HepG2 (cell line): ENCODE results near the gene ZBTB45. TPM values are rescaled to one million over a fixed set of nuclear protein-coding genes. Genes with fewer than 3 reads are reported as not detected.

ENCODE experiments used
- CAMTA2 ChIP-seq: sonication (generic); formaldehyde crosslinking; IDR thresholded peaks from 2 replicates; pipeline ENCODE4 v1.4.0; 2020; ENCODE audit warnings: mild to moderate bottlenecking, missing genetic modification reagents, borderline replicate concordance
- GABPB1 ChIP-seq: IDR thresholded peaks from 2 replicates; pipeline ENCODE4 v1.6.1; 2016; ENCODE audit warnings: mild to moderate bottlenecking, missing genetic modification reagents, moderate library complexity, missing compliant biosample characterization
- HNRNPUL1 ChIP-seq: fragments of 200-400 bp; formaldehyde crosslinking; IDR thresholded peaks from 2 replicates; pipeline ENCODE4 v1.6.1; 2017; ENCODE audit warnings: low read depth, mild to moderate bottlenecking, low read length, moderate library complexity
- LBX2 ChIP-seq: sonication (generic); formaldehyde crosslinking; IDR thresholded peaks from 2 replicates; pipeline ENCODE4 v1.5.0; 2020; ENCODE audit warnings: missing genetic modification reagents, mild to moderate bottlenecking, borderline replicate concordance
- MTERF4 ChIP-seq: sonication (generic); formaldehyde crosslinking; IDR thresholded peaks from 2 replicates; pipeline ENCODE4 v1.8.0; 2023; ENCODE audit warnings: mild to moderate bottlenecking, missing genetic modification reagents
- MYC ChIP-seq: sonication (generic); formaldehyde crosslinking; IDR thresholded peaks from 2 replicates; pipeline ENCODE4 v1.9.0; 2021; ENCODE audit warnings: missing genetic modification reagents, borderline replicate concordance
- POGZ ChIP-seq: sonication (generic); formaldehyde crosslinking; IDR thresholded peaks from 2 replicates; pipeline ENCODE4 v1.4.0; 2020; ENCODE audit warnings: mild to moderate bottlenecking, missing genetic modification reagents
- RAD21 ChIP-seq: fragments of 450-650 bp; formaldehyde crosslinking; IDR thresholded peaks from 2 replicates; pipeline ENCODE4 v1.5.0; 2020; ENCODE audit warnings: mild to moderate bottlenecking
- RBFOX2 ChIP-seq: fragments of 200-400 bp; formaldehyde crosslinking; IDR thresholded peaks from 2 replicates; pipeline ENCODE4 v1.6.1; 2017; ENCODE audit warnings: low read depth, mild to moderate bottlenecking, low read length
- SMARCC2 ChIP-seq: fragments of 450-650 bp; IDR thresholded peaks from 2 replicates; pipeline ENCODE4 v1.6.1; 2017; ENCODE audit warnings: antibody characterized with exemption, mild to moderate bottlenecking
- SMYD3 ChIP-seq: sonication (generic); formaldehyde crosslinking; IDR thresholded peaks from 2 replicates; pipeline ENCODE4 v1.8.1; 2023; ENCODE audit warnings: mild to moderate bottlenecking, missing genetic modification reagents
- SOX13 ChIP-seq, 3 experiments: fragments of 450-650 bp in 1 of 3; sonication (generic) in 1 of 3; formaldehyde crosslinking in 1 of 3; IDR thresholded peaks in 2 of 3; conservative IDR thresholded peaks in 1 of 3; 2 replicates each; pipeline versions ENCODE4 v1.5.0 to v1.6.1; 2016 to 2020; ENCODE audit warnings: antibody characterized with exemption in 1 of 3, mild to moderate bottlenecking in 1 of 3, missing compliant biosample characterization in 1 of 3, missing genetic modification reagents in 1 of 3, moderate library complexity in 1 of 3
- SOX5 ChIP-seq: IDR thresholded peaks from 2 replicates; pipeline ENCODE4 v1.6.1; 2016; ENCODE audit warnings: borderline replicate concordance
- SP5 ChIP-seq: IDR thresholded peaks from 2 replicates; pipeline ENCODE4 v1.6.1; 2016; ENCODE audit warnings: low read depth, borderline replicate concordance
- TARDBP ChIP-seq: sonication (generic); formaldehyde crosslinking; IDR thresholded peaks from 2 replicates; pipeline ENCODE4 v1.8.0; 2022; ENCODE audit warnings: mild to moderate bottlenecking, missing genetic modification reagents
- ZBTB3 ChIP-seq: sonication (generic); formaldehyde crosslinking; IDR thresholded peaks from 2 replicates; pipeline ENCODE4 v1.4.0; 2020; ENCODE audit warnings: low read depth, mild to moderate bottlenecking, moderate library complexity, missing genetic modification reagents, borderline replicate concordance
- ZBTB7A ChIP-seq: sonication (generic); formaldehyde crosslinking; IDR thresholded peaks from 2 replicates; pipeline ENCODE4 v1.8.0; 2022; ENCODE audit warnings: mild to moderate bottlenecking, missing genetic modification reagents
- ZNF274 ChIP-seq: sonication (generic); formaldehyde crosslinking; IDR thresholded peaks from 2 replicates; pipeline ENCODE4 v1.5.1; 2020; ENCODE audit warnings: mild to moderate bottlenecking, missing genetic modification reagents
- ZNF639 ChIP-seq: conservative IDR thresholded peaks from 2 replicates; pipeline ENCODE4 v1.6.1; 2018; ENCODE audit warnings: missing genetic modification reagents
- ZNF687 ChIP-seq: sonication (generic); formaldehyde crosslinking; IDR thresholded peaks from 2 replicates; pipeline ENCODE4 v1.5.1; 2020; ENCODE audit warnings: mild to moderate bottlenecking, missing genetic modification reagents, moderate library complexity
- ZNF782 ChIP-seq: sonication (generic); formaldehyde crosslinking; IDR thresholded peaks from 2 replicates; pipeline ENCODE4 v1.4.0; 2020; ENCODE audit warnings: missing genetic modification reagents, mild to moderate bottlenecking, borderline replicate concordance
- polyA plus RNA-seq, 8 experiments: library from polyadenylated mRNA; depleted of rRNA in 3 of 8; stranded (reverse) in 7 of 8; unstranded in 1 of 8; fragments of >200 nt; fragmentation: Illumina TruSeq in 4 of 8; extraction: Trizol in 4 of 8; gene quantifications; 2 replicates each; pipeline versions ENCODE4 v1.2.1 to v1.2.3, GENCODE V29; 2011 to 2016; ENCODE audit warnings: low read depth in 4 of 8, missing spikeins in 1 of 8, mixed read lengths in 1 of 8; ENCODE audit not compliant: insufficient read depth in 1 of 8
- total RNA-seq, 5 experiments: library from RNA; depleted of rRNA; stranded (reverse); fragments of >200 nt; fragmentation: Illumina TruSeq; extraction: Trizol; gene quantifications; 2 replicates each; pipeline ENCODE4 v1.2.3, GENCODE V29; 2016; ENCODE audit warnings: low read depth in 1 of 5

ZBTB45 gene
- total and polyA plus RNA-seq, 2 of the 13 experiments (the other 11 are each of a cell fraction or from before 2014, with no cell fraction given), result 3.0 to 3.7 TPM

GRCh38 chr19:58538257-58539168 lies 18.9 kb upstream of the ZBTB45 start (continued):
- peak; percentile 80 for TF ChIP-seq ZNF687 (CRISPR knock-in tag)
- no peak for TF ChIP-seq SMARCC2
- peak; percentile 82 for TF ChIP-seq ZBTB7A
- peak; percentile 78; the same call in 1 of the 2 replicates for TF ChIP-seq GABPB1 (CRISPR knock-in tag)
- TF ChIP-seq SMYD3, result 0 out of 2 replicates have a peak, but pooled peaks have one; percentile 33
- TF ChIP-seq POGZ (CRISPR knock-in tag), result 0 out of 2 replicates have a peak, but pooled peaks have one; percentile 13
- peak; percentile 63 for TF ChIP-seq RBFOX2
- peak; percentile 74; the same call in 1 of the 2 replicates for TF ChIP-seq SOX5
- peak; percentile 17; the same call in 1 of the 2 replicates for TF ChIP-seq MTERF4 (CRISPR knock-in tag)
- 0 out of 2 replicates have a peak, but pooled peaks have one; percentile 21 for TF ChIP-seq SP5 (CRISPR knock-in tag)
- TF ChIP-seq CAMTA2 (CRISPR knock-in tag), result no peak
- no peak for TF ChIP-seq ZNF639
- peak; percentile 78; the same call in 1 of the 2 replicates for TF ChIP-seq SOX13 (IDR thresholded peaks at IDR 0.05)
- TF ChIP-seq SOX13 (CRISPR knock-in tag; conservative IDR thresholded peaks at IDR 0.05 in 1 of 2, IDR thresholded peaks at IDR 0.05 in 1 of 2), result peak in 1 of 2 experiments; percentile 87; a peak in 2 of 4 replicates
- 0 out of 2 replicates have a peak, but pooled peaks have one; percentile 28 for TF ChIP-seq TARDBP (CRISPR knock-in tag)
- TF ChIP-seq RAD21, result no peak
- peak; percentile 56; the same call in 1 of the 2 replicates for TF ChIP-seq MYC (CRISPR knock-in tag)
- no peak for TF ChIP-seq ZNF782
- TF ChIP-seq ZBTB3, result no peak
- no peak for TF ChIP-seq HNRNPUL1
- no peak for TF ChIP-seq LBX2 (CRISPR knock-in tag)
- TF ChIP-seq ZNF274 (CRISPR knock-in tag), result no peak
